ELF-1 (cell line): ENCODE measurements around the gene ASIC4.

Experiments
- DNase-seq: peaks from one replicate; pipeline ENCODE4 v3.0.0-alpha.2; 2016; ENCODE audit warnings: low read depth, low spot score

Gene ASIC4

GRCh38 chr2:219498280-219499057 is 15.8 kb upstream of the ASIC4 start, which contains the start of gene GMPPA:
Gene GMPPA, plus strand, starts transcription at chr2:219498891. Its CDS starts 1,085 bp downstream, at chr2:219499976.
- DNase-seq, result peak; percentile 99

DNA sequence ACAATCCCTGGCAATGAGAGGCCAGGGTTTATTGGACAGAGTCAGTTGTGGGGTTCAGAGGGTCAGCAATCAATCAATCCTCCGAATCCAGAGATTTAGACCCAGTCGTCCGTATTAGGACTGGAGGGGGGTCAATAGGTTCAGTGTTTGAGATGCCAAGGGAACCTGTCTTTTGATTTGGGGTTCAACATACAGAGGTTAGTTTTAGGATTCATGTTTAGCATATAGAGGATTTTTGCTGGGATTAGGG is 15.3 kb upstream of the ASIC4 start:
- no peak for DNase-seq

DNA sequence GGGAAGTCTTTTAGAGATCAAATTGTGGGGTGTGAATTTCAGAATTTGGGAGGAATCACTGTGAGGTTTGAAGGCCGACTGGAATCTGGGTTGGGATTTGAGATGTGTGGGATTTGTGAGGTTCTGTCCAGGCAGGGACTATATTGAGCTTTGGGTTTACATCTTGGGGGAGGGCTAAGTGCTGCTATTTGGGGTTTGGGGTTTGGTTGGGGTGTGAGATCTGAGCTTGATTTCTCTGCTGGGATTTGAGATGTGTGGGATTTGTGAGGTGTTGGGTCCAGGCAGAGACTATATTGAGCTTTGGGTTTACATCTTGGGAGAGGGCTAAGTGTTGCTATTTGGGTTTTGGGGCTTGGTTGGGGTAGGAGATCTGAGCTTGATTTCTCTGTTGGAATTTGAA is 14.7 kb upstream of the ASIC4 start:
- no peak for DNase-seq

DNA sequence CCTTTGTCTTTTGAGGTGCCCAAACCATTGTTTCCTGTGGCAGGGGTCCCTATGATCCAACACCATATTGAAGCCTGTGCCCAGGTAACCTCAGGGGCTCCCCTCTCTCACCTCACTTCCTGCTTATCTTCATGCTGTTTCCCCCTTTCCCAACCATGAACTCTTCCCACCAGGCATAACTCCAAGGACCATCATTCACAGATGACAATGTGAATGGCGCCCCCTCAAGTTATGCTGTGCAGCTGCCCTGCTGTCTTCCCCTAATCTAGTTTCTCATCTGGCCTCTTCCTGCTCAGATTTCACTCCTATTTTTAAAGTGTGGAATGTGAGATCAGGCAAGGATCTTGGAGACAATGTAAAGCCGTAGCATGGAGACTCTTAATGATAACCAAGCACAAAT is 14.1 kb upstream of the ASIC4 start:
- no peak for DNase-seq

GRCh38 chr2:219501849-219502248 is 12.4 kb upstream of the ASIC4 start:
- DNase-seq, result no peak

DNA sequence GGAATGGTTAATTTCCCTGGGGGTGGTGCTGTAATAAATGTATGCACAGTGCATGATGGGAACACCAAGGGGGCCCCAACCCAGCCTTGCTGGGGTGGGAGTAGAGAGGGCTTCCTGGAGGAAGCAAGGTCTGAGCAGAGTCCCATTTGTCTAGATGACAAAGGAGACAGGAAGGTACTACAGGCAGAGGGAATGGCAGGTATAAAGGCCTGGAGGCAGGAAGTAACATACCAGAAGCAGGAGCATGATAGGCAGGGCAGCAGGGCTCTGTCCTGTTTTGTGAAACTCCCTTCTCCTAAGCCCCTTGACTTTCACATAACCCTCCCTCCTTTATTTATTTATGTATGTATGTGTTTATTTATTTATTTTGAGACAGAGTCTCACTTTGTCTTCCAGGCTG is 11.7 kb upstream of the ASIC4 start:
- no peak for DNase-seq

- DNase-seq, result no peak
Observed at GRCh38 chr2:219505585-219505984, 8.7 kb upstream of the ASIC4 start.

GRCh38 chr2:219506153-219506801 is 8.0 kb upstream of the ASIC4 start:
- no peak for DNase-seq

- no peak for DNase-seq
Observed at GRCh38 chr2:219506802-219507526, 7.3 kb upstream of the ASIC4 start.

- DNase-seq, result no peak
Observed at GRCh38 chr2:219507581-219508443, 6.5 kb upstream of the ASIC4 start.

GRCh38 chr2:219508444-219508734 is 5.9 kb upstream of the ASIC4 start:
- no peak for DNase-seq

DNA sequence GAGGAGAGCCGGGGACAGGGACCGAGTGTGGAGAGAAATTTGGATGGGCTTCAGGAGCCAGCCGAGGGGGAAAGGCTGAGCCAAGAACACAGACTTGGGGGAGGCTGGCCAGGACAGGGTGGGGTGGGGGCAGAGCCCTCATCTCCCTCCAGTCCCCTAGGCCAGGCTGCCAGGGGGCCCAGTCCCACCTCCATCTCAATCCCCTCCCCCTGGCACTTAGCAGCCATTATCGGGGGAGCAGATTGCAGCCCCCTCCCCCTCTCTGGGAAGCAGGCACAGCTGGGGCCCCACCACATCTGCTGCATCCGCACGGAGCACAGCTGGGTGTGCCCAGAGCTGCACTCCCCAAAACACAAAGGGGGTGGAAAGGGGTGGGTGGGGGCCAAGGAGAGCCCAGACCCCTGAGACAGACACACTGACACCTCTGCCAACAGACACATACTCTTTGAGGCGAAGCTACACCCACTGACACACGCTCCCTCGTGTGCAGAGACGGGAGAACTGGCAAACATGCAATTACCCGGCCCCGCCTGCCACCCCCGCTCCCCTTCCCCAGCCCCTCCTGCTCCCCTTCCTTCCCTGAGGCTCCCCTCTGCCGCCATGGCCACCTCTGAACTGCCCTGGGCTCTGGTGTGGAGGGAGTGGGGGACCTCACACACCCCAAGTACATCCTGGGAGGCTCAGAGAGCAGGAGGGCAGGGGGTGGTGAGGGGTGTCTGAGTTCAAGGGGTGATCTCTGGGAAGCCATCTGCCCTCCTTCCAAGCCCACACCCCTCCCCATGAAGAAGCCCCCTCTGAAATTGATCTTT is 5.1 kb upstream of the ASIC4 start:
- DNase-seq, result no peak

DNA sequence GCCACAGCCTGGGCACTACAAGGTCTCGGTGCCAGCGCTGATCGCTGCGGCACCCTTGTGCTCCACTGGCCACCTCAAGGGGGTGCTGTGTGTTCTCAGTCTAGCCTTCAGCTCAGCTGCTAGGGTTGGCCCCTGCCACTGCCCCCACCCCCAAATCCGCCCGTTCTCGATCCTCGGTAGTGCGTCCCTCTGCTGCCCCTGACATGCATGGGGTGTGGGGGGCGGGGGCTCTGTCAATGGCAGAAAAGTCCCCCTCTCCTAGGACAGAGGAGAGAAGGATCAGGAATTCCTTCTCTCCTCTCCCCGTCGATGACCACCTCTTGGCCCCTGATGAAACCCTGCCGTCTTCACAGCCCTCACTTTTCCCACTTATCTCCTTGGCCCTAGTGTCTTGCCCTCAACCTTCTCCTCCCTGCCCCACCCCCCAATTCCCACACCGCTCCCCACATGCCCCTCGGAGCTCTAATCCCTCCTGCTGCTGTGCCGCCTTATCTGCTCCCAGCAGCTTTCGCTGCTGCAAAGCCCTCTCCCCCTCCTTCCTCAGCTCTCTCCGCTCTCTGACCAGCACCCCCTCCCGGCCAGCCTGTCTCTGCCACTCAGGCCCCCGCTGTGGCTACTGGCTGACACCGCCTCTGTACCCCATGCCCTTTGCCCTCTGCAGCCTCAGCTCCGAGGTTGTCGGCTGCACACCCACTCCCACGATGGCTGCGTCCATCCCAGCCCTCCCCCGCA is 4.3 kb upstream of the ASIC4 start:
- DNase-seq, result peak; percentile 65

GRCh38 chr2:219510512-219511135 is 3.7 kb upstream of the ASIC4 start:
- no peak for DNase-seq

- no peak for DNase-seq
Observed at GRCh38 chr2:219511547-219512325, 2.5 kb upstream of the ASIC4 start.

DNA sequence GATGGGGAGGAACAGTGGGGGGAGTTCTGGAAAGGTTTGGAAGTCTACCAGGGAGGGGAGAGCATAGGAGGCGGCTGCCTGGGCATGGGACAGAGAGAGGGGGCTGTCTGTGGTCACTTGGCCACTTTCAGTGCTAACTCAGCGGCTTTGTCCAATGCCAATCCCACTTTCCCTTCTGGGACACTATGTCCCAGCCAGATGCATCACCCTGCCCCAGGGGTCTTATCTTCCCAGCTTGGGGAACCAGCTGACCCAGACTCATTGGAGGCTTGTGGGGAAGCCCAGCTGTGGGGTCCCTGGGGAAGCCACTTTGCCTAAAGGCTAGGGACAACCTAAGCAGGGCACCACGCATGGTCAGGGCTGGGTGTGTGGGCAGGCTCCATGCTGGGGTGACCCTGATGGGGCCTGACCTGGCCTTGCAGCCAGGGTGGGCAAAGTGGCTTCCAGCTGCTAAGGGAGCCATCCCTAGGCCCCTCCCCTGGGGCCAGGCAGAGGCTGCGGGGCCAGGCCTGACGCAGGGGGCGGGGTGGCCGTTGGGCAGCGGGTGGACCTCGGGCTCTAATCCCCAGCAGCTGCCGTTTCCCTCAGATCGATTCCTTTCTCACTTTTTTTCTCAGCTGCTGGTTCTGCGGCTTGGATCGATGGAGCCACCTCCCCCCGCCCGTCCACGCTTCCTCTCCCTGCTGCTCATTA is 1.6 kb upstream of the ASIC4 start:
- no peak for DNase-seq

- no peak for DNase-seq
Observed at GRCh38 chr2:219513787-219514186, 495 bp upstream of the ASIC4 start.

DNA sequence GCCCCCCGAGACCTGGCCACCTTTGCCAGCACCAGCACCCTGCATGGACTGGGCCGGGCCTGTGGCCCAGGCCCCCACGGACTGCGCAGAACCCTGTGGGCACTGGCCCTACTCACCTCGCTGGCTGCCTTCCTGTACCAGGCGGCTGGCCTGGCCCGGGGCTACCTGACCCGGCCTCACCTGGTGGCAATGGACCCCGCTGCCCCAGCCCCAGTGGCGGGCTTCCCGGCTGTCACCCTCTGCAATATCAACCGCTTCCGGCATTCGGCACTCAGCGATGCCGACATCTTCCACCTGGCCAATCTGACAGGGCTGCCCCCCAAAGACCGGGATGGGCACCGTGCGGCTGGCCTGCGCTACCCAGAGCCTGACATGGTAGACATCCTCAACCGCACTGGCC is 554 bp downstream of the ASIC4 start:
- DNase-seq, result no peak
